Pons (tissue), 1 donor: ENCODE results near the gene CARM1.
"Not testable (repeated sequence)": the region's sequence is repeated elsewhere in the genome, so short reads cannot be mapped to it uniquely, and the experiment has no call there.

Experiments
- DNase-seq: peaks from one replicate; pipeline ENCODE4 v3.0.0-alpha.2; 2016; ENCODE audit warnings: low spot score

The CARM1 gene

DNA sequence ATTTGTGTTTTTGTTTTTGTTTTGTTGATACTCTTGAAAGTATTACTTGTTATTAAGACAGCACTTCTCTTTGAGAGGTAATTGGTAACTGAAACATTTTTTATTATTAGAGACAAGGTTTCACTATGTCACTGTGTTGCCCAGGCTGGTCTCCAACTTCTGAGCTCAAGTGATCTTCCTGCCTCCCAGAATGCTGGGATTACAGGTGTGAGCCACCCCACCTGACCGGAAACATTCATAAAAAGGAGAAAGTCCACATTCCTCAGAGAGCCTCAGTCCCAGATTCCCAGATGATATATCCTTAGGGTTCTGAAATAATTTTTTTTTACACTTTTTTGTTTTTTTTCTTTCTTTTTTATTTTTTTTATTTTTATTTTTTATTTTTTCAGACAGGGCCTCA, 2.7 kb downstream of the CARM1 start:
- no peak for DNase-seq

DNA sequence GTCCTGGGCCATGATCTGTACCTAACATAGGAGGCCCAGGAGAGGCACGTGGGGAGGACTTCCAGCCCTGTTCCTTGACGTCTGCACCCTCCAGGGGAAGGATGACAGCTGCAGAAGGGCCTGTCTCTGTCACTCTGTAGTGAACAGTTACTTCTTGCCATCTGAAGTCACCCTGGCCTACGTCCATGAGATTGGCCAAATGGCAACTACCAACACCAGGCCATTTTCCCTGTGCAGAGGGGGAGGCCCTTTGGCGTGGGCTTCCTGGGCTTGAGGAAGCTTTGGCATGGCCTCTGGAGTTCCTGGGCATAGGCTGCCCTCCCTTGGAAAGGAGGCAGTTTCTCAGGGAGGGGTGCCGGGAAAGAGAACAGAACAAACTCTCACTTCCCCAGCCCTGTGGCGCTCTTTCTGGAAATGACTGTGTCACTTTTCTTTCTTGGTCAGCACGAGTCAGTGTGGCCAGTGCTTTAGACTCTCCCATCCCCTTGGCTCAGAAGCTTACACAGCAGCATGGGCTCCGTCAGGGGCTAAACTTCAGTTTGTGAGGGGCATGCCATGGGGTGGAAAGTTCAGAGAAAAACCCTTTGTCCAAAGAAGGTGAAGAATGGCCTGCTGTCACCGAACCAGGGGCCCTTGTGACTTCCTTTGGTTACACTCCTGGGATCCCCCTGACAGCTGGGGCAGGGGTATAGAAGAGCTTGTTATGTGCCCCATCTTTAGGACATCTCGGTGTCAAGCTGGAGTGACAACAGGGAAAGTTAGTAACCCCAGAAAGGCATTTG, 5.3 kb downstream of the CARM1 start:
- no peak for DNase-seq

DNA sequence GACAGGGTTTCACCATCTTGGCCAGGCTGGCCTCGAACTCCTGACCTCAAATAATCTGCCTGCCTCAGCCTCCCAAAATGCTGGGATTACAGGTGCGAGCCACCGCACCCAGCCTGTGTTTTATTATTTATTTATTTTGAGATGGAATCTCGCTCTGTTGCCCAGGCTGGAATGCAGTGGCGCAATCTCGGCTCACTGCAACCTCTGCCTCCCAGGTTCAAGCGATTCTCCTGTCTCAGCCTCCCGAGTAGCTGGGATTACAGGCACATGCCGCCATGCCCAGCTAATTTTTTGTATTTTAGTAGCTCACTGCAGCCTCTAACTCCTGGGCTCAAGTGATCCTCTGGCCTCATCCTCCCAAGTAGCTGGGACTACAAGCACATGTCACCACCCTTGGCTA, 6.3 kb downstream of the CARM1 start:
- DNase-seq: not testable (repeated sequence)

DNA sequence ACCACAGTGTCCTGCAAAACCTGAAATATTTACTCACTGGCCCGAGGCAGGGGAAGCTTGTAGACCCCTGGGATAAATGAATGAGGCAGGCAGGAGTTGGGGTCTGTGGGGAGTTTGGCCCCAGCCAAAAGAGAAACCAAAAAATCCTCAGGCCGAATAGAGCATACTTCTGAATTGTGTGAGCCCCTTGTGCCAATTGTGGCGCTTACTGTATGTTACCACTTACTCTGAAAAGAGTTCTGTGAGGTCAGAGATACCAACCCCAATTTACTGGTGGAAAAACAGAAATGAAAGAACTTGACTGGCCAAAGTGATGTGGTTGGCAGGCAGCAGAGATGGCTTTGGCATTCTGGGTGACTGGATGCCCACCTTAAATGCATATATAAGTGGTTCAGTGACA, 6.9 kb downstream of the CARM1 start:
- no peak for DNase-seq

DNA sequence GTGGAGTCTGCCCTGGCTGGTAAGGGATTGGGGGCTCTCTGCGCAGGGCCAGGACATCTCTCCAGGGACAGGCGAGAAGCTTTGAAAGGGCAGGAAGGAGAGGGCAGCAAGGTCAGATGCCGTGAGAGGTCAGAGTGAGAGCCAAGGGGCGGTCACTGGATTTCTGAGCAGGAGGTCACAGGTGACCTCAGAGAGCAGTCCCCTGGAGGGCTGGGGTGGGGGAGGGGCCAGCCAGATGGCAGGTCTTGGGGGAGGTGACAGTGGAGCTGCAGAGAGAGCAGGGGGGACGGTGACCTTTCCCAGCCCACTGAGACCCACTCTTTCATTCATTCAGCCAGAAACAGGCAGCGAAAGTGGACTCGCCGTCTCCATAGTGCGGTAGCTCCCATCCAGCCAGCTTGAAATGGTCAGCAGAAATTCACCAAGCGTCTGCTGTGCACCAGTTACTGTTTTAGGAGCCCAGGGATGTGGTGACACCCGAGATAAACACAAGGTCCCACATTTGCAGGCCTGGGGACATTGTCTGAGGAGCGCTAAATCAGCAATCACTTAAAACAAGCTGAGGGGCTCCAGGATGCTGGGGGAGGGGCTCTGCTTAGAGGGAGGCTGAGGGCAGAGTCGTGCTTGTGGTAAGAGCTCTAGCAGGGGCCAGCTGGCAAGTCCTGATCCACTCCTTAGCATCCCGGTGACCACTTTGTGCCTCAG, 10.2 kb downstream of the CARM1 start:
- DNase-seq: no peak

DNA sequence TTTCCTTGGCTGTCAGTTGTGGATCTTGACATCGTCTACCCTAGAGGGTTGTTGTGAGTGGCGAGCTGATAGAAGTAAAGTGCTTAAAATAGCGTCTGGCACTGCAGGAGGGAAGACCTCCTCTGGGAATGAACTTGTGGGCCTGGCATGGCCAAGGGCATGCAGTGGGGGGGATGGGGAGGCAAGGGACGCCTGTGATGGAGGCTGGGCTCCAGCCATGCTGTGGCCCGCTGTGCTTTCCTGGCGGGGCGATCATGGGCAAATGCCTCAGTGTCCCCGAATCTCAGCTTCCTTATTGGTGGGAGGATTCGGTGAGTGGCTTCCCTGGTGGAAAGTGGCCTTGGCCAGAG, 10.7 kb downstream of the CARM1 start:
- DNase-seq: no peak

DNA sequence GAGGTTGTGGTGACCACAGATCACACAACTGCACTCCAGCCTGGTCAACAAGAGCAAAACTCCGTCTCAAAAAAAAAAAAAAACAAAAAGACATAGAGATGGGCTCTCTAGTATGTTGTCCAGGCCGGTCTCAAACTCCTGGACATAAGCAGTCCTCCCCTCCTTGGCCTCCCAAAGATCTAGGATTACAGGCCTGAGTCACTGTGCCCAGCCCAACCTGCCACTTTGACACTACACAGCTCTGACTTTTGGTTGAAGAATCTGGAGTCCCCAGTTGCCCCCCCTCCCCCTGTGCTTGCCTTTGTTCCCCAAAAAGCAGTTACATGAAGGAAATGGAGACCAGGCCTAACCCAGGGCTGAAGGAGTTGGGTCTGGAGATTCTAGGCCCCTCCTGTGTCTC, 12.9 kb downstream of the CARM1 start:
- DNase-seq: no peak

DNA sequence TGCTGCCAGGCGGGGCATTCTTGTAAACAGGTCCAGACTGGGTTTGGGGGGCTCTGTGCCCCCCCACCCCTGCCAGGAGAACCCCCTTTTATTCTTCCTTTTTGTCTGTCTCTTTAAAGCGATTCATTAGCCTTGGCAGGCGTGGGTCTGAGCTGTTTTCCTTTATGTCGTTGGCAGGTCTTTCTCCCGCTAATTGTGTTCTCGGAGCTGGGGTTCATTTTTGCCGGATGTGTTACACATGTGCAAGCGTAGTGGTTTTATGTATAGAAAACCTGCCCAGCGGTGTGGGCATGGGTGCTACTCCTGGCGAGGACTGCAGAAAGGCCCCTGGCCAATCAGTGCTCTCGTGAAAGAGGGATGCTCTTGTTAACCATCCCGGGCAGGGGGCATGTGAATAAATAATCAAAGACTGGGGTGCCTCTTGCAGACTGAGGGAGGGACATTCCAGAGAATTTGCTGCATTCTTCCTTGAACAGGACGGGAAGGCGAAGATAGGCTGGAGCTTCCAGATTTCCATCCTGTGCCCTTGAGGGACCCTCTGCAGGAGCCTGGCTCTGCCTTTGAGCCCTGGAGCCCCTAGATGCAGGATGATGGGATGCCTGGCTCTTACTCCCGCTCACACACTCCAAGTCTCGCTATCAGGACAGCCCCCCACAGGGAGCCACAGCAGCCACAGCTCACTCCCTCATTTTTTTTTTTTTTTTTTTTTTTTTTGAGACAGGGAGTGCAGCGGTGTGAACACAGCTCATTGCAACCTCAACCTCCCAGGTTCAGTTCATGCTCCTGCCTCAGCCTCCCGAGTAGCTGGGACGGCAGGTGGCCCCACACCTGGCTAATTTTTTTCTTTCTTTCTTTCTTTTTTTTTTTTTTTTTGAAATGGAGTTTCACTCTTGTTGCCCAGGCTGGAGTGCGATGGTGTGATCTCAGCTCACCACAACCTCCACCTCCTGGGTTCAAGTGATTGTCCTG, 14.1 kb downstream of the CARM1 start:
- no peak for DNase-seq

DNA sequence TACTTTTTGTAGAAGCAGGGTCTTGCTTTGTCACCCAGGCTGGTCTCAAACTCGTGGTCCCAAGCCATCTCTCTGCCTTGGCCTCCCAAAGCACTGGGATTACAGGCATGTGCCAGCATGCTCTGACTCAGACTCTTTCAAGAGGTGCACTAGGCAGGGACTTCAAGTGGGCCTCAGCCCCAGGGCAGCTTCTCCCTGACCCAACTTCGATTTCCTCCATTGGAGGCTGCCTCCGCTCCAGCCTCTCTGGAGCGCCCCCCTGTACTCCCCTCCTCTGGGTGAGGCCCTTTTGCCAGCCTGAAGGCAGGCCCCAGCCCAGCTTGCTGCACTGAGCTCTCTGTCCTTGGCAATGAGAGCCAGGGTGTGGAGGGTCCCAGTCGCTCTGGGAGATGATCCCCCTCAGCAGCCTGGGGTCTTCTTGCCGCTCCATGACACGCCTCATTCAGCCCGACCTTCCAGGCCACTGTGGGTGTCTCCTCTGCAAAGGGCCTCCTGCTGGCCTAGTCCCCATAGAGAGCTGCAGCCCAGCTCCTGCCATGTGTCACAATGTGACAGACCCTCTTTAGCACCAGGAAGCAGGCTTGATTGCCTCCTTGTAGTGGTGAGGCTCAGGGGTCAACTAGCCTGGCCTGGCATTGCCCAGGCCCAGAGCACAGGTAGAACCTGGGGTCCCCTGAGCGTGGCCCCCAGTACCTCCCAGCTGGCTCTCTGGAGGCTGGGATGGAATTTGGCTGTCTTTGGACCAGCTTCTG, 16.4 kb downstream of the CARM1 start:
- DNase-seq: no peak

DNA sequence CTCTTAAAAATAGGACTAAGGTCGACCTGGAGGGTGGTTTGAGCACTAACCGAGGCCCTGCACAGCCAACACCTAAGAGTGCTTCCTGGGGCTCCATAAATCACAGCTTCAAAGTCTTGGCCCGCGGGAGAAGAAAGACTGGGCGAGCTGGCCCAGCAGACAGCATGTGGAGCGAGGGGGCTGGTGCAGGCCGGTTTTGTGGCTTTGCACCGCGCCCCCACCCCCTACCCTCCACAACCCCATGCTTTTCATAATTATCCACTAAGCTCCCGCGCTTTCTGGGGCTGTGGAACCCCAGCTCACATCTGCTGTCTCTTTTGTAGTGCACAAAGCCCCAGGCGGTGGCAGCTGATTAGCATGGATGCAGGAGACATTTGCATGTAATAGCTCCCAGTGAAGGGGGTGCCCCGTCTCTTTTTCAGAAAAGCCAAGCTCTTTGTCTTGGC, 17.1 kb downstream of the CARM1 start:
- no peak for DNase-seq

DNA sequence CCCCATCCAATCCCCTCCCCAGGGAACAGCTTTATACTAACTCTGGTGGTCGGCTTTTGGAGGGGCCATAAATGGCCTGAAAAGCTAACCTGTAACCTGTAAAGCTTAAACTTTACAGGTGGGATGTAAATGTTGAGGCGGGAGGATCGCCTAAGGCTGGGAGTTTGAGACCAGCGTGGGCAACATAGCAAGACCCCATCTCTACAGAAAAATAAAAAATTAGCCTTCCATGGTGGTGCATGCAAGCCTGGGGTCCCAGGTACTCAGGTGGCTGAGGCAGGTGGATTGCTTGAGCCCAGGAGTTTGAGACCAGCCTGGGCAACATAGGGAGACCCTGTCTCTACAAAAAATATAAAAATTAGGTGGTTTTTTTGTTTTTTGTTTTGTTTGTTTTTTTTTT, 18.5 kb downstream of the CARM1 start:
- DNase-seq: no peak

DNA sequence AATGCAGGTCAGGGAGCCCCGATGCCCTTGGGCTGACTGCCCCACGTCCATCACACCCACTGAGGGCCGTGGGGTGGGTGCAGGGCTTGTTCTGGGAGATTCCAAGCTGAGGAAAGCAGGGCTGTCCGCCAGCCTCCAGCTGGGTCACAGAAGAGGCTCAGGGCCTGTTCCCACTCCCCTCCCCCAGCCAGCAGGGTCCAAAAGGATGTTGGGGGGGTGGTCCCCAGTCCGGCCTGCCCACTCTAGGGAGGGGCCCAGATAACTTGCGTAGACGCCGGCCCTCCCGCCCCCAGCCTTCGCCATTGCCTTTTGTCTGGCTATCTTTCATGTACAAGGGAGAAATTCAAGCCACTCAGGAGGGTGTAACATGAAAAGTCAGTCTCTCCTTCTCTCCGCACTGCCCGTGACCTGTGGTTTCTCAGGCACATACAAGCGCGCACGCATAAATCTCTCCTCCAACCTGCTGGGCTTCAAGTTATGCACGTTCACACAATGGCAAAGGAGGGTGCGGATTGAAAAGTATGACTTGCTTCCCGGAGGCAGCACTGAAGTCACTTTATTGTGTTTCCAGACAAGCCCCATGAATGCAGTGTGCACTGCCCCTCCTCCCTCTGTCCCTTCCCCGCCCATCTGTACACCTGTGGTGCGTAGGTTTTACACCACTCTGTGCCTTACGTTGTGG, 20.2 kb downstream of the CARM1 start:
- no peak for DNase-seq

DNA sequence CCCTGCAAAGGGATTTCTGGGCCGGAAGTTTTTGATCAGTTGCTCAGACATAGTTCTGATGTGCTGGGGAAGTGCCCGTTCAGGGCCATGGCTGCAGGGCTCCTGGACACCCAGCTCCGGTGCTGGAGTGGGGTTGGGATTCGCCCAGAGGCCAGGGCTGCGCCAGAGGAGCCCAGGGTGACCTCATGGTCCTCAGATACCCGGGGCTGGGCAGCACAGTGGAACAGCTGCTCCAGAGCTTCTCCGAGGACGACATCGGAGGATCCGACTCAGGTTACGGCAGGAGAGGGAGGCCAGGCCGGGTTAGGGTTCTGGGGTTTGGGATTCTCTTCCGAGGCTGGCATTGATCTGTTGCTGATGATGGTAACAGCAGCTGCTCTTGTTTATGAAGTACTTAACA, 20.9 kb downstream of the CARM1 start:
- no peak for DNase-seq

DNA sequence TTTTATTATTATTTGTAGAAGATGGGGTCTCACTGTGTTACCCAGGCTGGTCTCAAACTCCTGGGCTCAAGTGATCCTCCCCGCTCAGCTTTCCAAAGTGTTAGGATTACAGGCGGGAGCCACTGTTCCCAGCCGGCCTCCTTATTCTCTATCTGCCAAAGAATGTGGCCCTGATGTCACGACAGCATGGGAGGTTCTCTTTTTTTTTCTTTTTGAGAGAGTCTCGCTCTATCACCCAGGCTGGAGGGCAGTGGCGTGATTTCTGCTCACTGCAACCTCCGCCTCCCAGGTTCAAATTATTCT, 23.5 kb downstream of the CARM1 start:
- DNase-seq: no peak

DNA sequence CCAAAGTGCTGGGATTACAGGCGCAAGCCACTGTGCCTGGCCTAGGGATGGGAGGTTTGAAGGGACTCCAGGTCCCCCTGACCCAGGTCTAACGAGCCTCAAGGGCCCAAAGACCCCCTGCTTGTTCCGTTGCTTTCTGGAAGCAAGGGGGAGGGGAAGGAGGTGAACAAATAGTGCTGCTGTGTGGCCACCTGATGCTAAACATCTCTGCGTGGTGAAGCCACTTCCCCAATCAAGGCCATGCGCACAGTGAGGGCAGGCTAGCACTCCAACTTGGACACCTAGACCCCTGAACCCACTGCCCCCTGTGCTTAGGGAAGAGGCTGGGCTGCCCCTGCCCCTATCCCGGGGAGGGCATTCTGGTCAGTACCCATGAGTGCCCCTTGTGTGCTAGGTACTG, 24.0 kb downstream of the CARM1 start:
- DNase-seq: no peak

DNA sequence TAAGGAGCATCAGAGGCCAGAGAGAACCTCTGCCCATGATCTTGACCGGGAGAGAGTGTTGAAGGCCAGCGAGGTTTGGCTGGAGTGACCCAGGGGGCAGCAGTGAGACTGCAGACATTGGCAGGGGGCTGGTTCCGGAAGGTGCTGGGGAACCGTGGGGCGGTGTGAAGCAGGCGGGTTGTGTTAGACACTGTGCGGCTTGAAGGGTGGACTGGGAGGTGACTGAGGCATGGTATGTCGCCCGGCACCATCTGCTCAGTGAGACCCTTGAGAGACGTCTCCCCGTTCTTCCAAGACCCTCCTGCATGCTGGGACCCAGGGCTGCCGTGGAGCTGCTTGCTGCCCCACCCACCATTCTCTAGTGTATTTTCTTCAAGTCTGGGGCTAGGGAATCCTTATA, 24.6 kb downstream of the CARM1 start:
- DNase-seq: no peak

DNA sequence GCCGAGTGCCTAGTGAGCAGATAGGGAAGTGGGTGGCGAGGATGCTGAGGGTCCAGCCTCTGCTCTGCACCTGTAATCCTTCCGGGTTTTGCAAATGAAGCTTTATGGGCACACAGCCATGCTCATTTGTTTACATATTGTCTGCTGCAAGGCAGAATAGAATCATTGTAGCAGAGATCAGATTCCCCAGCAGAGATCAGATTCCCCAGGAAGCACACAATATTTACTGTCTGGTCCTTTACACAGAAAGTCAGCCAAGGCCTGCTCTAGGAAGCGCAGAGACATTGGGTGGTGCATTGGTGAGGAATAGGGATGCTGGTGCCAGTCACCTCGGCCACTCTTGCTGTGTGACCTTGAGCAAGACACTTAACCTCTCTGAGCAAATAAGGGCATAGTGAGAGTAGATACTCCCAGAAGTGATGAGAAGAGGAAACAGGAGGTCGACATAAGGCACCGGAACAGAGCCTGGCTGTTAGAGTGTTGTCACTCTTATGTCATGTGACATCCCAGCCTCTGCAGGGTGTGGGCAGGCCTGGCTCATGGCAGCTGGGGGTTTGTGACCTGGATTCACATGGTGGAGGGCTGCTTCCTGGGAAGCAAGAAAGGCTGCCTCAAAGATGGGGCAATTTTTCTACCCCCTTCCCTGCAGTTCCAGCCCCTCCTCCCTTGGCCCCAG, 25.6 kb downstream of the CARM1 start:
- no peak for DNase-seq

DNA sequence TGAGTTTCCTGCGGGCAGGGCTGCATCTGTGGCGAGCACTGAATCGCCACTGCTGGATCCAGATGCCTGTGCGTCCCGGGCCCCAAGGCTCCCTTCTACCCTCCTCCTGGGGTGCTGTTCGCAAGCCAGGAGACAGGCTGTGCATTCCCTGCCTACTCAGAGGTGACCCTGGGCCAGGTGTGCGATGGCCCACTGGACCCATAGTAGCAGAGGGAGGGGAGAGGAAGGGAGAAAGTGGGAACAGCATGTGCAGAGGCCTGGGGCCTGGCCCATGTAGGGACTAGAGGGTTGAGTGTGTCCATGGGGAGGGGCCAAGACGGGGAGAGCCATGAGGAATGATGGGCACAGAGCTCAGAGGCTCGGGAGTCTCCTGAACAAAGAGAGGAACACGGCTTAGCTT, 27.3 kb downstream of the CARM1 start:
- no peak for DNase-seq

DNA sequence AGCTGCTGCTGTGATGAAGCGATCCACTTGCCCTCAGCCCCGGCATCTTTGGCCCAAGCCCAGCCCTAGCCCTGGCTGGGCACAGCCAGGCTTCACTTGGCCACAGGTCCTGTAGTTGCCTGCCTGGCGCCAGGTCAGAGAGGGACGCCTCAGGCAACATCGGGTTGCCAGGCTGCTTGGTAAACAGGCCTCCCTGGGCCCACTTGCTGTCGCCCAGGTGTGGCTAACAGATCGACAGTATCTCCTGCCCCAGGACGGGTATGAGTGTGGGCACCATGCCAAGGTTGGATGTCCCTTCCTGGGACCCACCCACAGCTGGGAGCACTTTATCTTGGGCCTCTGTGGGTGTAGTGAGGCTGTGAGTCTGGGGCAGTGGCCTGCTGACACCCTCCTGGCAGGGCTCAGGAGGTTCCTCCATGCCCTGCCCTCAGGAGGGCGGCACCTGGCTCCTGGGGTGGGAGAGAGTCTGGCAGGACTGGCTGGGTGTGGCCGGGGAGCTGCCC, 27.8 kb downstream of the CARM1 start:
- DNase-seq: peak; percentile 19

DNA sequence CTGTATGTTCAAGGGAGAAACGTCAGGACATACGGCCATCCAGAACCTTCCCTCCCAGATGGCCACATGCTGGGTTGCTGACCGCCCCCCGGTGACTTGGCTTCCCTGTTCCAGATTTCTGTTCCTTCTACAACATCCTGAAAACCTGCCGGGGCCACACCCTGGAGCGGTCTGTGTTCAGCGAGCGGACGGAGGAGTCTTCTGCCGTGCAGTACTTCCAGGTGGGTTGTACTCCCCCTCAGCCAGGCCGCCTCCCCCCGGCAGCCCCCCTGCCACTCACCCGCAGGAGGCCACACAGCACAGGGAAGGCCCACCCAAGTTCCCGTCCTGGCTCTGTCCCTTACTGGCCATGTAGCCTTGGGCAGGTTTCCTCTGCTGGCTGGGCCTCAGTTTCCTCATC, 36.6 kb downstream of the CARM1 start:
- no peak for DNase-seq
